K562 (cell line): Measurements from ENCODE around the gene PRDX2. TPM values are rescaled to one million over a fixed set of nuclear protein-coding genes. Genes with fewer than 3 reads are reported as not detected.
A peak's percentile ranks its signal among the peaks of the same experiment; 100 is the strongest.

ENCODE experiments used
- ARID3A ChIP-seq: IDR thresholded peaks from 2 replicates; pipeline ENCODE4 v1.6.1; 2012; ENCODE audit warnings: low read depth, low read length, improper control_type of control experiment, borderline replicate concordance
- ATF4 ChIP-seq: fragments of 450-650 bp; formaldehyde crosslinking; IDR thresholded peaks from 2 replicates; pipeline ENCODE4 v1.4.0; 2022; ENCODE audit warnings: mild to moderate bottlenecking, moderate library complexity
- ATF7 ChIP-seq: fragments of 450-650 bp; IDR thresholded peaks from 2 replicates; pipeline ENCODE4 v1.7.1; 2014; ENCODE audit warnings: mild to moderate bottlenecking, moderate library complexity
- BRD4 ChIP-seq: fragments of 200-600 bp; sonication (generic); IDR thresholded peaks from 2 replicates; pipeline ENCODE4 v1.6.1; 2017; ENCODE audit warnings: inconsistent platforms
- DACH1 ChIP-seq: fragments of 450-650 bp; IDR thresholded peaks from 2 replicates; pipeline ENCODE4 v1.6.1; 2018; ENCODE audit not compliant: partially characterized antibody
- E2F6 ChIP-seq, 2 experiments: IDR thresholded peaks; 2 replicates each; pipeline ENCODE4 v1.6.1; 2011; ENCODE audit warnings: borderline replicate concordance in 1 of 2, control low read depth in 1 of 2, low read depth in 1 of 2, low read length in 1 of 2, mild to moderate bottlenecking in 1 of 2, mixed read lengths in 1 of 2, moderate library complexity in 1 of 2; ENCODE audit not compliant: insufficient read depth in 1 of 2, insufficient read length in 1 of 2, poor library complexity in 1 of 2, severe bottlenecking in 1 of 2; ENCODE audit errors: extremely low read depth in 1 of 2
- EHMT2 ChIP-seq: fragments of 450-650 bp; IDR thresholded peaks from 2 replicates; pipeline ENCODE4 v1.6.1; 2018; ENCODE audit warnings: antibody characterized with exemption
- GABPB1 ChIP-seq: sonication (generic); formaldehyde crosslinking; IDR thresholded peaks from 2 replicates; pipeline ENCODE4 v1.8.0; 2022; ENCODE audit warnings: mild to moderate bottlenecking, missing genetic modification reagents
- HNRNPUL1 ChIP-seq: fragments of 200-400 bp; formaldehyde crosslinking; IDR thresholded peaks from 2 replicates; pipeline ENCODE4 v1.6.1; 2017; ENCODE audit warnings: low read length
- MLLT1 ChIP-seq, 2 experiments: fragments of 450-650 bp; IDR thresholded peaks; 2 replicates each; pipeline ENCODE4 v1.6.1; 2016
- MTA3 ChIP-seq: fragments of 450-650 bp; formaldehyde crosslinking; IDR thresholded peaks from 2 replicates; pipeline ENCODE4 v1.6.1; 2017; ENCODE audit warnings: mild to moderate bottlenecking, borderline replicate concordance
- RBM22 ChIP-seq: fragments of 200-400 bp; formaldehyde crosslinking; IDR thresholded peaks from 2 replicates; pipeline ENCODE4 v1.6.1; 2018; ENCODE audit warnings: low read length, low read depth; ENCODE audit not compliant: poor library complexity, severe bottlenecking
- SMARCC2 ChIP-seq: fragments of 450-650 bp; IDR thresholded peaks from 2 replicates; pipeline ENCODE4 v1.6.1; 2017; ENCODE audit warnings: antibody characterized with exemption, moderate library complexity, mild to moderate bottlenecking, low read depth
- TAF7 ChIP-seq: fragments of 450-650 bp; IDR thresholded peaks from 2 replicates; pipeline ENCODE4 v1.6.1; 2016; ENCODE audit warnings: missing genetic modification characterization, missing compliant biosample characterization
- TRIM24 ChIP-seq, 2 experiments: fragments of 450-650 bp; IDR thresholded peaks; 2 replicates each; pipeline ENCODE4 v1.6.1; 2016
- XRCC3 ChIP-seq: fragments of 450-650 bp; IDR thresholded peaks from 2 replicates; pipeline ENCODE4 v1.6.1; 2017; ENCODE audit warnings: mild to moderate bottlenecking, moderate library complexity
- YY1 ChIP-seq, 3 experiments: IDR thresholded peaks; 2 replicates each; pipeline ENCODE4 v1.6.1; 2011; ENCODE audit warnings: low read length in 2 of 3, mild to moderate bottlenecking in 2 of 3, moderate library complexity in 2 of 3, borderline replicate concordance in 1 of 3, control low read depth in 1 of 3, low read depth in 1 of 3; ENCODE audit not compliant: insufficient read depth in 3 of 3, insufficient replicate concordance in 2 of 3, control insufficient read depth in 1 of 3, insufficient read length in 1 of 3; ENCODE audit errors: extremely low read depth in 1 of 3
- ZNF324 ChIP-seq: fragments of 250-450 bp; sonication (Bioruptor Pico); IDR thresholded peaks from 2 replicates; pipeline ENCODE4 v1.4.0; 2020; ENCODE audit warnings: mild to moderate bottlenecking
- ZNF740 ChIP-seq, 3 experiments: fragments of 200-800 bp in 1 of 3; sonication (Bioruptor generic) in 1 of 3; sonication (generic) in 1 of 3; formaldehyde crosslinking in 1 of 3; IDR thresholded peaks; 2 replicates each; pipeline versions ENCODE4 v1.6.1 to v1.8.0; 2016 to 2022; ENCODE audit warnings: mild to moderate bottlenecking in 2 of 3, missing compliant biosample characterization in 2 of 3, missing genetic modification characterization in 2 of 3, missing genetic modification reagents in 1 of 3
- polyA plus RNA-seq, 8 experiments: library from polyadenylated mRNA; depleted of rRNA in 4 of 8; stranded (reverse) in 5 of 8; unstranded in 3 of 8; fragments of >200 nt; fragmentation: Nextera tagmentation in 2 of 8; fragmentation: Illumina TruSeq in 1 of 8; extraction: Ambion mirVana in 2 of 8; extraction: Trizol in 1 of 8; gene quantifications; 2 replicates each; pipeline versions ENCODE4 v1.2.1 to v1.2.3, GENCODE V29; 2011 to 2014; ENCODE audit warnings: inconsistent platforms in 1 of 8, missing spikeins in 1 of 8
- total RNA-seq, 7 experiments: library from RNA; depleted of rRNA in 6 of 7; stranded (reverse); fragments of >200 nt in 6 of 7; fragmentation: Illumina TruSeq in 2 of 7; extraction: Trizol in 2 of 7; gene quantifications; 2 replicates each; pipeline versions ENCODE4 v1.2.1 to v1.2.3, GENCODE V29; 2011 to 2021; ENCODE audit warnings: low replicate concordance in 1 of 7

PRDX2 gene
- total and polyA plus RNA-seq, 9 of the 15 experiments (the other 6 are each of a cell fraction or from before 2014, with no cell fraction given) = 206 to 1,183 (median 415) TPM

- TF ChIP-seq RBM22 (peak; percentile 33), SMARCC2 (no peak), GABPB1 (peak; percentile 42; the same call in 1 of the 2 replicates), BRD4 (no peak), ZNF324 (CRISPR knock-in tag) (no peak), ARID3A (no peak), E2F6 (IDR thresholded peaks at IDR 0.05; ENCODE audit: borderline replicate concordance in 1 of 2, extremely low read depth in 1 of 2, insufficient read depth in 1 of 2, insufficient read length in 1 of 2, low read depth in 1 of 2, low read length in 1 of 2, poor library complexity in 1 of 2, severe bottlenecking in 1 of 2) (peak; percentile 41 to 49), ATF7 (peak; percentile 42; the same call in 1 of the 2 replicates), HNRNPUL1 (no peak), MTA3 (peak; percentile 75; the same call in 1 of the 2 replicates), TAF7 (no peak), TRIM24 (IDR thresholded peaks at IDR 0.05) (no peak), DACH1 (peak; percentile 74), ATF4 (CRISPR knock-in tag) (no peak), YY1 (IDR thresholded peaks at IDR 0.05; ENCODE audit: borderline replicate concordance in 1 of 3, control insufficient read depth in 1 of 3, extremely low read depth in 1 of 3, insufficient read depth in 3 of 3, insufficient read length in 1 of 3, insufficient replicate concordance in 2 of 3, low read depth in 1 of 3, low read length in 2 of 3) (peak in 1 of 3 experiments; percentile 27), XRCC3 (no peak), EHMT2 (no peak), MLLT1 (IDR thresholded peaks at IDR 0.05) (no peak), ZNF740 (CRISPR knock-in tag; IDR thresholded peaks at IDR 0.05) (no peak), ZNF740 (tag; IDR thresholded peaks at IDR 0.05) (no peak)
These were observed 43.9 kb downstream of the PRDX2 start (continued) for GRCh38 chr19:12757544-12758274.
